Measurements from ENCODE around the gene RGMA. TPM values are rescaled to one million over a fixed set of nuclear protein-coding genes. Genes with fewer than 3 reads are reported as not detected.
"Not testable (repeated sequence)": the region's sequence is repeated elsewhere in the genome, so short reads cannot be mapped to it uniquely, and the experiment has no call there.

Gene RGMA
- total RNA-seq, 1 donor from 2014 or later = 37.0 TPM

- DNase-seq (ENCODE audit: extremely low spot score, unreplicated experiment) = no peak
- peak overlapping the region; percentile 24 for H3K4me3 Mint-ChIP-seq
- peaks cover 2% of the 10 kb centered on the region for H3K4me1 Mint-ChIP-seq (ENCODE audit: unreplicated experiment)
- peaks cover 36% of the 10 kb centered on the region for H3K36me3 Mint-ChIP-seq
- peak overlapping the region; percentile 46 for H3K27ac Mint-ChIP-seq
- H3K27me3 Mint-ChIP-seq = peaks cover 4% of the 10 kb centered on the region
- TF ChIP-seq CTCF (conservative IDR thresholded peaks at IDR 0.05) = no peak
- peaks cover 8% of the 10 kb centered on the region for H3K9me3 Mint-ChIP-seq
These were observed 46.2 kb downstream of the RGMA start for GRCh38 chr15:93042691-93043378.

GRCh38 chr15:93042211-93042610 lies 46.8 kb downstream of the RGMA start:
- H3K27ac Mint-ChIP-seq = no peak overlapping the region
- H3K4me1 Mint-ChIP-seq (ENCODE audit: unreplicated experiment) = peaks cover 8% of the 10 kb centered on the region
- DNase-seq (ENCODE audit: extremely low spot score, unreplicated experiment) = no peak
- peaks cover 9% of the 10 kb centered on the region for H3K27me3 Mint-ChIP-seq
- H3K36me3 Mint-ChIP-seq = peaks cover 35% of the 10 kb centered on the region
- peaks cover 8% of the 10 kb centered on the region for H3K9me3 Mint-ChIP-seq
- H3K4me3 Mint-ChIP-seq = no peak overlapping the region
- no peak for TF ChIP-seq CTCF (conservative IDR thresholded peaks at IDR 0.05)

GRCh38 chr15:93041159-93041547 lies 47.9 kb downstream of the RGMA start:
- H3K27me3 Mint-ChIP-seq = peaks cover 9% of the 10 kb centered on the region
- no peak for DNase-seq (ENCODE audit: extremely low spot score, unreplicated experiment)
- H3K36me3 Mint-ChIP-seq = peaks cover 28% of the 10 kb centered on the region
- peaks cover 4% of the 10 kb centered on the region for H3K9me3 Mint-ChIP-seq
- TF ChIP-seq CTCF (conservative IDR thresholded peaks at IDR 0.05) = no peak
- H3K27ac Mint-ChIP-seq = no peak overlapping the region
- H3K4me1 Mint-ChIP-seq (ENCODE audit: unreplicated experiment) = peaks cover 9% of the 10 kb centered on the region
- no peak overlapping the region for H3K4me3 Mint-ChIP-seq

GRCh38 chr15:93040288-93041158 lies 48.5 kb downstream of the RGMA start:
- no peak overlapping the region for H3K4me3 Mint-ChIP-seq
- DNase-seq (ENCODE audit: extremely low spot score, unreplicated experiment) = no peak
- TF ChIP-seq CTCF (conservative IDR thresholded peaks at IDR 0.05) = no peak
- peaks cover 13% of the 10 kb centered on the region for H3K4me1 Mint-ChIP-seq (ENCODE audit: unreplicated experiment)
- H3K27ac Mint-ChIP-seq = no peak overlapping the region
- H3K9me3 Mint-ChIP-seq = no peaks in the 10 kb centered on the region
- peaks cover 22% of the 10 kb centered on the region for H3K36me3 Mint-ChIP-seq
- H3K27me3 Mint-ChIP-seq = peaks cover 11% of the 10 kb centered on the region

- H3K4me1 Mint-ChIP-seq (ENCODE audit: unreplicated experiment) = peaks cover 13% of the 10 kb centered on the region
- not testable (repeated sequence) for H3K27ac Mint-ChIP-seq; DNase-seq (ENCODE audit: extremely low spot score, unreplicated experiment); H3K4me3 Mint-ChIP-seq; H3K9me3 Mint-ChIP-seq
- H3K27me3 Mint-ChIP-seq = peaks cover 11% of the 10 kb centered on the region
- H3K36me3 Mint-ChIP-seq = peaks cover 21% of the 10 kb centered on the region
These were observed 49.3 kb downstream of the RGMA start for GRCh38 chr15:93039562-93040287.

Data from type B pancreatic cell (in vitro differentiated cells).